Erythroblast (primary cell): Measurements from ENCODE around the gene ABI3.

ENCODE experiments used
- GATA1 ChIP-seq: IDR thresholded peaks from 2 replicates; pipeline ENCODE4 v1.6.1; 2011; ENCODE audit warnings: low read depth, mild to moderate bottlenecking, control low read depth, low read length, moderate library complexity
- POLR2A ChIP-seq: IDR thresholded peaks from 2 replicates; pipeline ENCODE4 v1.6.1; 2011; ENCODE audit warnings: mild to moderate bottlenecking, low read length

GRCh38 chr17:49225554-49226236 is 15.2 kb downstream of the ABI3 start:
- TF ChIP-seq POLR2A (no peak), GATA1 (no peak)
